GM12891 (cell line): ENCODE data around the gene GH2.
"Not testable (repeated sequence)": the region's sequence is repeated elsewhere in the genome, so short reads cannot be mapped to it uniquely, and the experiment has no call there.

ENCODE experiments used
- POLR2A ChIP-seq: IDR thresholded peaks from 2 replicates; pipeline ENCODE4 v1.6.1; 2011; ENCODE audit warnings: low read depth, low read length, control low read depth
- POLR2AphosphoS5 ChIP-seq: IDR thresholded peaks from 2 replicates; pipeline ENCODE4 v1.6.1; 2011; ENCODE audit warnings: low read depth, low read length, control low read depth
- POU2F2 ChIP-seq: IDR thresholded peaks from 2 replicates; pipeline ENCODE4 v1.6.1; 2011; ENCODE audit warnings: low read depth, mild to moderate bottlenecking, control low read depth, low read length, moderate library complexity
- SPI1 ChIP-seq: IDR thresholded peaks from 2 replicates; pipeline ENCODE4 v1.6.1; 2011; ENCODE audit warnings: low read depth, low read length, control low read depth
- TAF1 ChIP-seq: IDR thresholded peaks from 2 replicates; pipeline ENCODE4 v1.6.1; 2011; ENCODE audit warnings: low read depth, low read length, control low read depth

DNA sequence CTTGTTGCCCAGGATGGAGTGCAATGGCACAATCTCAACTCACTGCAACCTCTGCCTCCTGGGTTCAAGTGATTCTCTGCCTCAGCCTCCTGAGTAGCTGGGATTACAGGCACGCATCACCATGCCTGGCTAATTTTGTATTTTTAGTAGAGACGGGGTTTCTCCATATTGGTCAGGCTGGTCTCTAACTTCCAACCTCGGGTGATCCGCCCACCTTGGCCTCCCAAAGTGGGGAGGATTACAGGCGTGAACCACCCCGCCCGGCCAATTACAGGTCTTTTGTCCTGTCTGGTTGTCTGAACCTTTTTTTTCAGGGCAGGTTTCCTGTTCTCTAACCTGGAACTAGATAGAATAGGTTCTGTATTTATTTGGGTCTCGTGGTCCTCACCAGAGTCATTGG lies 25.3 kb downstream of the GH2 start:
- TF ChIP-seq POLR2A, POU2F2, POLR2AphosphoS5, TAF1, SPI1: not testable (repeated sequence)
